SJCRH30 (cell line): Measurements from ENCODE around the gene PLK5. TPM values are rescaled to one million over a fixed set of nuclear protein-coding genes. Genes with fewer than 3 reads are reported as not detected.
"Not testable (repeated sequence)": the region's sequence is repeated elsewhere in the genome, so short reads cannot be mapped to it uniquely, and the experiment has no call there.

Experiments used
- DNase-seq, 2 experiments: peaks; one replicate each; pipeline ENCODE4 v3.0.0-alpha.2; 2015 to 2020
- H3K27ac ChIP-seq: fragments of 250-450 bp; sonication (Bioruptor Pico); 2 replicates; pipeline ENCODE4 v1.5.1; 2020; ENCODE audit warnings: mild to moderate bottlenecking, moderate library complexity
- H3K27me3 ChIP-seq: fragments of 250-450 bp; sonication (Bioruptor Pico); 2 replicates; pipeline ENCODE4 v1.5.1; 2020; ENCODE audit warnings: mild to moderate bottlenecking, moderate library complexity
- H3K36me3 ChIP-seq: fragments of 250-450 bp; sonication (Bioruptor Pico); 2 replicates; pipeline ENCODE4 v1.5.1; 2020; ENCODE audit warnings: mild to moderate bottlenecking, moderate library complexity
- H3K4me1 ChIP-seq: fragments of 250-450 bp; sonication (Bioruptor Pico); 2 replicates; pipeline ENCODE4 v1.5.1; 2020; ENCODE audit warnings: mild to moderate bottlenecking, moderate library complexity
- H3K4me3 ChIP-seq: fragments of 250-450 bp; sonication (Bioruptor Pico); 2 replicates; pipeline ENCODE4 v1.5.1; 2020; ENCODE audit warnings: mild to moderate bottlenecking, moderate library complexity
- H3K9me3 ChIP-seq: fragments of 250-450 bp; sonication (Bioruptor Pico); replicated peaks from 2 replicates; pipeline ENCODE4 v1.5.1; 2020; ENCODE audit warnings: mild to moderate bottlenecking, moderate library complexity
- total RNA-seq: library from RNA; depleted of rRNA; stranded (reverse); fragments of >200 nt; shearing (Covaris generic); gene quantifications from 2 replicates; pipeline ENCODE4 v1.2.3, GENCODE V29; 2014

PLK5 gene
- total RNA-seq, 1 experiment from 2014 or later = not detected

DNA sequence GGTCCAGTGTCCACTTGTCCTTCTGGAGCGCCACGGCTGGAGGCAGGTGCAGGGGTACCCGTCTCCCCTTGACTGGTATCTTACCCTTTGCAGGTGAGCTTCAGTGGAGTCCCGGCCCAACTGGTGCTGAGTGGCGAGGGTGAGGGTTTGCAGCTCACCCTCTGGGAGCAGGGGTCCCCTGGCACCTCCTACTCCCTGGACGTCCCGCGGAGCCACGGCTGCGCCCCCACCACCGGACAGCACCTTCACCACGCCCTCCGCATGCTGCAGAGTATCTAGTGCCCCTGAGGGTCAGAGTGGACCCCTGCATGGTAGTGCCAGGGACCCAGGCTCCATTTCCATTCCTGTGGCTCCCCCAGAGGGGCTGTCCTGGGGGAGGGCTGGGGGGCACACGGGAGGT is 11.1 kb downstream of the PLK5 start:
- Histone ChIP-seq H3K4me1 (no peaks in the 10 kb centered on the region; the same call in 1 of the 2 replicates), H3K36me3 (no peaks in the 10 kb centered on the region), H3K27me3 (peaks cover 3% of the 10 kb centered on the region; the same call in 1 of the 2 replicates), H3K9me3 (no peaks in the 10 kb centered on the region), H3K4me3 (no peak overlapping the region), H3K27ac (no peak overlapping the region)
- DNase-seq = no peak

DNA sequence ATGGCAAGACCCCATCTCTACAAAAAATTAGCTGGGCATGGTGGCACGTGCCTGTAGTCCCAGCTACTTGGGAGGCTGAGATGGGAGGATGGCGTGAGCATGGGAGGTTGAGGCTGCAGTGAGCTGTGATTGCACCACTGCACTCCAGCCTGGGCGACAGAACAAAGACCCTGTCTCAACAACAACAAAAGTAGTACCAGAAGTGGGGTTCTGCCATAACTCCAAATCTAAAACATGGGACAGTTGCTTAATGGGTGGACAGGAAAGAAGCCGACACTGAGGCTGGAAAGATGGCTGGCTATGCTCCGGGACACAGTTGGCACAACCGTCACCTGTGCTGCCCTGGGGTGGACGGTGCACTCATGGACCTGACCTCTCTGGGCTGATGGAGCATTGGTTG is 11.8 kb downstream of the PLK5 start:
- not testable (repeated sequence) for H3K36me3 ChIP-seq, H3K4me1 ChIP-seq, H3K27ac ChIP-seq, DNase-seq, H3K4me3 ChIP-seq, H3K27me3 ChIP-seq, H3K9me3 ChIP-seq

DNA sequence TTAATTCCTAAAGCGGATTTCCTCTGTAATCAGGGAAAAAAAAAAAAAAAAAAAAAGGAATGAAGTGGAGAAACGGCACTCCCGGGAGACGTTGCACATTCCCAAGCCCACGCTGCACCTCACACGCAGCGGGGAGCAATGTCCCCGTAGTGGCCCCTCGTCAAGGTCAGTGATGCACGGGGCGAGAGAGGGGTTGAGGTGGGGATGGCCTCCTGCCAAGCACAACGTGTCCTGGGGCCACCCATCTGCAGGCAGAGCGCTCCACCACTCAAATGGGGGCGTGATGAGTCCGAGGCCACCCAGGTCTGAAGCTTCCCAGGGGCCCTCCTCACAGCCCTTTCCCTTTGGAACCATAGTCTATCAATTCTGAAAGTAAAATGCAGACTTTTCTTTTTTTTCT is 15.1 kb downstream of the PLK5 start:
- Histone ChIP-seq H3K27me3 (peaks cover 6% of the 10 kb centered on the region; the same call in 1 of the 2 replicates), H3K27ac (no peak overlapping the region), H3K4me1 (no peaks in the 10 kb centered on the region), H3K36me3 (no peaks in the 10 kb centered on the region), H3K9me3 (no peaks in the 10 kb centered on the region), H3K4me3 (no peak overlapping the region)
- DNase-seq = peak in 1 of 2 experiments; percentile 21

DNA sequence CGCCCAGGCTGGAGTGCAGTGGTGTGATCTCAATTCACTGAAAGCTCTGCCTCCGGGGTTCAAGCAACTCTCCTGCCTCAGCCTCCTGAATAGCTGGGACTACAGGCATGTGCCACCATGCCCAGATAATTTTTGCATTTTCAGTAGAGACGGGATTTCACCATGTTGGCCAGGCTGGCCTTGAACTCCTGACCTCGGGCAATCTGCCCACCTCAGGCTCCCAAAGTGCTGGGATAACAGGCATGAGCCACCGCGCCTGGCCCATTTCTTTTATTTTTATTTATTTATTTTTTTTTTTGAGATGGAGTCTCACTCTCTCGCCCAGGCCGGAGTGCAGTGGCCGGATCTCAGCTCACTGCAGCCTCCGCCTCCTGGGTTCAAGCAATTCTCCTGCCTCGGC is 15.9 kb downstream of the PLK5 start:
- H3K36me3 ChIP-seq, DNase-seq, H3K4me1 ChIP-seq, H3K9me3 ChIP-seq, H3K27me3 ChIP-seq, H3K4me3 ChIP-seq, H3K27ac ChIP-seq: not testable (repeated sequence)

DNA sequence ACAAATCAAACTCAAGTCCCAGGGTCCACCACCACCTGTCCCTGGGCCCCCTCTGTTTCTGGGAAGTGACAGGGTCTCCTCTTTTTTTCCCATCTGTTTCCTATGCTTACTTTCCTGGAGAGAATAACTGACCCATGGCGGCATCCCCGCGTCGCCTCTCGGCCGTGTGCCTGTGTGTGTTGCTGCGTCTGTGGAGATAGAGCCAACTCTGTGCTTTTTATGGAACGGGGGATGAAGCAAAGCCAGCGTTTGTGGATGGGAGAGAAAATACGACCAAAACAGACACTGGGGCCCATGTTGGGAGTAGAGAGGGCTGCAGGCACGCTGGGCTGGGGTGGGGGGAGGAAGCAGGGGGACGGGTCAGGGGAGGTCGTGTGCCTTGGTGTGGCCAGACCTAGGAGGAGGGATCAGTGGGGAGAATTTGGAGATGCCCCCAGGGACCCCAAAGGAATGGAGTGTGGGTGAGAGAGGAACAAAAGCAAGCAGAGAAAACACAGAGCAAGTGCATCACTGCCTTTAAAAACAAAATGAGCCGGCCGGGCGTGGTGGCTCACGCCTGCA is 16.6 kb downstream of the PLK5 start:
- no peak overlapping the region for H3K27ac ChIP-seq
- H3K27me3 ChIP-seq = peaks cover 6% of the 10 kb centered on the region; the same call in 1 of the 2 replicates
- no peaks in the 10 kb centered on the region for H3K4me1 ChIP-seq
- H3K9me3 ChIP-seq = no peaks in the 10 kb centered on the region
- DNase-seq = no peak
- H3K36me3 ChIP-seq = no peaks in the 10 kb centered on the region
- H3K4me3 ChIP-seq = no peak overlapping the region

DNA sequence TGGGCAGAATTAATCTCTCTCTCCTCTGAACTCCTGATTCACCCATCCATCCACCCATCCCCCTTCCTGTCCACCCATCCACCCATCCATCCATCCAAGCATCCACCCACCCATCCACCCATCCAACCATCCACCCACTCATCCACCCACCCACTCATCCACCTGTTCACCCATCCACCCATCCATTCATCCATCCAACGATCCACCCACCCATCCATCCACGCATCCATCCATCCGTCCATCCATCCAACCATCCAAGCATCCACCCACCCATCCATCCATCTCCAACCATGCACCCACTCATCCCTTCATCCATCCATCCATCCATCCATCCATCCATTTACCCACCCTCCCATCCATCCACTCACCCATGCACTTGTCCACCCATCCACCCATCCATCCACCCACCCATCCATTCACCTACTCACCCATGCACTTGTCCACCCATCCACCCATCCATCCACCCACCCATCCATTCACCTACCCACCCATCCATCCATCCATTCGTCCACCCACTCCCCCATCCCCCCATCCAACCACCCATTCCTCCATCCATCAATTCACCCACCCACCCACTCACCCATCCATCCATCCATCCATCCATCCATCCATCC is 25.6 kb downstream of the PLK5 start:
- Histone ChIP-seq H3K9me3 (no peaks in the 10 kb centered on the region), H3K4me1 (no peaks in the 10 kb centered on the region), H3K36me3 (no peaks in the 10 kb centered on the region), H3K4me3 (no peak overlapping the region), H3K27me3 (no peaks in the 10 kb centered on the region), H3K27ac (no peak overlapping the region)
- DNase-seq = no peak

DNA sequence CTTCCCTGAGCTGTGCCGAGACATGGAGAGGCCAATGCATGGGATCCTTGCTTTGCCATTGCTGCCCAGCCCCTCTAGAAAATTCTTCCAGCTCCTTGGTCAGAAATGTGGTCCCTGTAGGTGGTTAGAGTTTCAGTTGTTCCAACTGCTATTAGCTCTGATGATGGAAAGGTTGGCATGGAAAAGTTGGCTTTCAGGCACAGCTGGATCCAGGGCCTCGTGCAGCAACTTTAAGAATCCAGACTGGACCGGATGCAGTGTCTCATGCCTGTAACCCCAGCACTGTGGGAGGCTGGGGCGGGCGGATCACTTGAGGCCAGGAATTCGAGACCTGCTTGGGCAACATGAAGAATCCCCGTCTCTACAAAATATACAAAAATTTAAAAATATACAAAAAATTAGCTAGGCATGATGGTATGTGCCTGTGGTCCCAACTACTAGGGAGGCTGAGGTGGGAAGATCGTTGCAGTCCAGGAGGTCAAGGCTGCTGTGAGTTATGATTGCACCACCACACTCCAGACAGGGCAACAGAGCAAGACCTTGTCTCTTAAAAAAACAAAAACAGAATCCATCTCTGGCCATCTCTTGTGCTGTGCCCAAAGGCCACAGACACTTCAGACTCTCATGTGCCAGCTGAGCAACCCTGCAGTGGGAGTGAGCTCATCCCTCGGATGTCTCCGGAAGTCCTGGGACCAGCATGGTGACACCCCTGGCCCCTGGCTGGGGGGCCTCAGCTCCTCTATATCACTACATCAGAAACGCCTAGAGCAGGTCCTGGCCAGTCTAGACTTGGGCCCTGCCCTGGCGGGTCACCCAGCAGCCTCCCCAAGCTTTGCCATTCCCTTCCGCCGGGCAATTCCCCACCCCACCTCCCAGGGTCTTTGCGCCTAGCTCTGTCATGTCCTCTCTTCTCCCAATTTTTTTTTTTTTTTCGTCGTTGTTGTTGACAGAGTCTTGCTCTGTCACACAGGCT is 27.5 kb downstream of the PLK5 start:
- no peak for DNase-seq
- Histone ChIP-seq H3K27me3 (no peaks in the 10 kb centered on the region), H3K9me3 (no peaks in the 10 kb centered on the region), H3K4me3 (no peak overlapping the region), H3K27ac (no peak overlapping the region), H3K36me3 (no peaks in the 10 kb centered on the region), H3K4me1 (no peaks in the 10 kb centered on the region)

DNA sequence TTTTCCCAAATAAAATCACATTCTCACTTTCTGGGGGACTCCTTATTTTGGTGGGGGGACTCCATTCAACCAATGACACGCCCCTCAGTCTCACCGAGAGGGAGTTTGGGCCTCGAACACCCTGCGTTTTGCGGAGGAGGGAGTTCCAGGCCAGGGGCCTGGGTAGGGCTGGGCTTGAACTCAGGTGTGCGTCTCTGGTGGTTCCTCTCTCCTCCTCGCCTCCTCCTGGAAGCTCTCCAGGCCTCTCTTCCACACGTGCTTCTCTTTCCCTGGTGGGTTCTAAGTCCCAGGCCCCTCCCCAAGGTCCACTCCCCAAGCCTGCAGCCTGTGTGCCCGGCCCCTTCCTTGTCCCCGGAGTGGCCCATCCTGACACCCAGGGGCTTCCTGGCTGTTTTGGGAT is 29.5 kb downstream of the PLK5 start:
- DNase-seq = no peak
- H3K36me3 ChIP-seq = peaks cover 8% of the 10 kb centered on the region
- H3K4me3 ChIP-seq = no peak overlapping the region
- no peak overlapping the region for H3K27ac ChIP-seq
- no peaks in the 10 kb centered on the region for H3K27me3 ChIP-seq
- no peaks in the 10 kb centered on the region for H3K4me1 ChIP-seq
- no peaks in the 10 kb centered on the region for H3K9me3 ChIP-seq

DNA sequence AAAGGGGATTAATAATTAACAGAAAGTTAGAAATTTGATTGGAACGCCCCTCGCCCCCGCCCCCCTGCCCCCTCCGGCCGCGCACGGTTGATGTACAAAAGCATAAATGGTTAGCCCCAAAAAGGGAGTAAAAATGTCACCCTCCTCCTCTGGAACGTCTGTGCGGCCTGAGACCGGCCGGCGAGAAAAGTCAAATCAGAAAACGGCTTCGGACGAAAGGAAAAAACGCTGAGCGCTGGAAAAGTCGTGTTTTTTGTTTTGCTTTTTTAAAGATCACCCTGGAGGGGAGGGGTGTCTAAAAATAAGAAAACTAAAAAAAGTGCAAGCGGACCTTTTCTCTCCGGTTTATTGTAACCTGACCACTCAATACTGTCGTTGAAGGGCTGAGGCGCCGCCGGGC is 31.1 kb downstream of the PLK5 start:
- peaks cover 8% of the 10 kb centered on the region for H3K36me3 ChIP-seq
- no peaks in the 10 kb centered on the region for H3K27me3 ChIP-seq
- no peak for DNase-seq
- H3K9me3 ChIP-seq = no peaks in the 10 kb centered on the region
- H3K4me1 ChIP-seq = no peaks in the 10 kb centered on the region
- H3K4me3 ChIP-seq = no peak overlapping the region
- no peak overlapping the region for H3K27ac ChIP-seq

DNA sequence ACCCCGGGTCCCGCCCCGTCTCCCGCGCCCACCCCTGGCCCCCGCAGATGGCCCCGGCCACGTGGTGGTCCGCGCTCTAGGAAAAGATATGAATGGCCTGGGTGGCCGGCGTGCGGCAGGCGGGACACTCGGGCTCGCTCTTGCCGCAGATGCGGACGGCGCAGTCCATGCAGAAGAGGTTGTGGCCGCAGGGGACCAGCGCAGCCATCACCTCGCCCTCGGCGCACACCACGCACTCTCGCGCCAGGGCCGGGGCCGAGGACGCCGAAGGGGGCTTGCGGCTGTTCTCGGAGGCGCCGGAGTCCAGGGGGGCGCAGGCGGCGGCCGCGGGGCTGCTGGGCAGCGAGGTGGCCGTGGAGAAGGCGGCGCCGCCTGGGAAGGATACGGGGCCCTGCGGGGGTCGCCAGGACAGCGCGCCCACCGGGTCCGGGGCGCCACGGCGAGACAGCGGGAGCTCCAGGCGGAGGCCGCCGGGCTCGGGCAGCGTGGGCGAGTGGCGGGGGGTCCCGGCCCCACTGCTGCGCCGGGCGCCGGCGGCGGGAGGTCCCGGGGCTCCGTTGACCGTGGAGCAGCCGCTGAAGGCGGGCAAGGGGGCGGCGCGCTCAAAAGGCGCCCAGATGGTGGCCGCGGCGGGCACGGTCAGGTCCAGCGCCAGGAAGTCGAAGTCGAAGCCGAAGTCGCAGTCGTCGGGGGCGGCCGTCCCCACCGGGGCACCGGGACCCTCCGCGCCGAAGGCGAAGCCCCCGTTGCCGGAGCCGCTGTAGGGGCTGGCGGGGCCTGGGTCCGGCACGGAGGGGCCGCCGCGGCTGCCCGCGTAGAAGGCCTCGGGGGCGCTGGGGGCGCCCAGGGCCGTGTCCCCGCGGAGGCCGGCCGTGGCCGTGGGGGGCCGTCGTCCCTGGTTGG is 31.9 kb downstream of the PLK5 start:
- peaks cover 8% of the 10 kb centered on the region for H3K36me3 ChIP-seq
- no peaks in the 10 kb centered on the region for H3K4me1 ChIP-seq
- no peak overlapping the region for H3K27ac ChIP-seq
- no peaks in the 10 kb centered on the region for H3K27me3 ChIP-seq
- H3K9me3 ChIP-seq = no peaks in the 10 kb centered on the region
- DNase-seq = no peak
- no peak overlapping the region for H3K4me3 ChIP-seq

DNA sequence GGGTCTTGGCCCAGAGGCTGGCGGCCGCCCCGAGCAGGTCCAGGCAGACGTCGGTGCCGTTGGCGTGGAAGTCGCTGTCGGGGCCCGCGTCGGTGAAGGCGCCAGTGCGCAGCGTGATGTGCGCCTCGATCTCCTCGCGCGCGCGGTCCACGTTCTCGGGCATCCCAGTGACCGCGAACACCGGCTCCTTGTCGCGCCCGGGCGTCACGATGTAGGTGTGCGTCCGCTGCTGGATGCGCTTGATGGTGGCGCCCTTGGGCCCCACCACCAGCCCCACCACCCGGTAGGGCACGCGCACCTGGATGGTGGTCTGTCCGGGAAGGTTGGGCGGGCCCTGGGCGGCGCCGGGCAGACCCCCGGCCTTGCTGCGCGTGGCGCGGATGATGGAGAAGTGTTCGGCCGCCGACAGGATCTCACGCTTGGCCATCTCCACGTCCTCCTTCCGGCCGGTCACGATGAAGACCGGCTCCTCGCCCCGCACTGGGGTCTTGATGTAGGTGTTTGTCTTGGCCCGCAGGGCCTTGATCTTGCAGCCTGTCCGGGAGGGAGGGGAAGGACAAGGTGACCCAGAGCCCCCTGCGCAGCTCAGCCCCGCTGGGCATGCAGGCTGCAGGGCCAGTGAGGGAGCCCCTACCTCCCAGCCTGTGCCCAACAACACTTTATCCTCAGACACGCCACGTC is 32.7 kb downstream of the PLK5 start:
- DNase-seq = no peak
- Histone ChIP-seq H3K4me1 (no peaks in the 10 kb centered on the region), H3K27me3 (no peaks in the 10 kb centered on the region), H3K27ac (no peak overlapping the region), H3K4me3 (no peak overlapping the region), H3K36me3 (peaks cover 8% of the 10 kb centered on the region), H3K9me3 (no peaks in the 10 kb centered on the region)

DNA sequence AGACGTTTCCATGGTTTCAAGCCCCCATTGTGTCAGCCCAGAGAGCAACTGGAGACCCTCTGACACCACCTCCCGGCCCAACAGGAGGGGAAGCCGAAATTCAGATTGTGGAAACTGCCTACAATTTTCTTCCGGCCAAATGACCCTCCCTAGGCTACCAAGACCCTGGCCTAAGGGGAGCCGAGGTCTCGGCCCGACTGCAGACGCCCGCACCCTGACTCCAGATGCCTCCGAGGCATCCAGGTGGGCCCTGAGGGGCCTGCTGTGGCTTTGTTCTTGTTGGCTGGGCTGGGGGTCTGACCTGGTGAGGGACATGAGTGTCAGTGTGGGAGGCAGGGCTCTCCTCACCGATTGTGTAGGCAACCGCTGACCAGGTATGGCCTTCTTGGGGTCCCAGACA is 34.7 kb downstream of the PLK5 start:
- DNase-seq = no peak
- H3K36me3 ChIP-seq = peaks cover 14% of the 10 kb centered on the region
- no peaks in the 10 kb centered on the region for H3K27me3 ChIP-seq
- no peaks in the 10 kb centered on the region for H3K4me1 ChIP-seq
- no peak overlapping the region for H3K27ac ChIP-seq
- no peaks in the 10 kb centered on the region for H3K9me3 ChIP-seq
- H3K4me3 ChIP-seq = no peak overlapping the region

DNA sequence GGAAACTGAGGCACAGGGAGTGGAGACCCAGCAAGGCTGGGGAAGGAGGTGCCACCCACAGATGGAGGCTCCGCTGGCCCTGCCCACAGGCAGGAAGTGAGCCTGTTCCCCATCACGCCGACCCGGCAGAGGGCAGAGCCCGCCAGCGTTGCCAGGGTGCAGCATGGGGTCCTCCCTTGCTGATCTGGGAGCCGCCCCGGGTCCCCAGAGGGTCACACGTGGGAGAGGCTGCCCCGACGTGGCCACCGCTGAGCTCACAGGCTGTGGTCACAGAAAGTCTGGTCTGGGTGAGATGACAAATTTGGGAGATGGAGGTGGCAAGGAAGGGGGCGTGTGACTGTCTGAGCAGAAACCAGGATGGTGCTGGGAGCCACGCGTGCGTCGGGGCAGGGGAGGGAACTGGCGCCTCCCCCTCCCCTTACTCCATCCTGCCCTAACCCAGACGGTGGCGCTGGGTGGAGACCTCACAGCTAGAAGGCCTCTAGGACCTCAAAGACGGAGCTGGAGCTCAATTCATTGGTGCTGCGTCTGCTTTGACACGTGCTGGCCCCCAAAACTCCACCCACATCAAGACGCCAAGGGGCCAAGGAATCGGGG is 36.5 kb downstream of the PLK5 start:
- Histone ChIP-seq H3K27ac (no peak overlapping the region), H3K36me3 (peaks cover 18% of the 10 kb centered on the region), H3K9me3 (no peaks in the 10 kb centered on the region), H3K27me3 (no peaks in the 10 kb centered on the region), H3K4me3 (no peak overlapping the region), H3K4me1 (no peaks in the 10 kb centered on the region)
- DNase-seq = no peak
